Right renal pelvis (tissue), 4 donors: Measurements from ENCODE around the gene CCR3. TPM values are rescaled to one million over a fixed set of nuclear protein-coding genes. Genes with fewer than 3 reads are reported as not detected.
A peak's percentile ranks its signal among the peaks of the same experiment; 100 is the strongest.

ENCODE experiments used
- DNase-seq, 4 donors: peaks; one replicate each; pipeline ENCODE4 v3.0.0-alpha.2; 2013; ENCODE audit warnings: low read depth in 4 of 4, low spot score in 3 of 4, missing footprints in 1 of 4
- polyA plus RNA-seq, 4 donors: library from polyadenylated mRNA; unstranded; fragments of 120-200 nt; gene quantifications; one replicate each; pipeline ENCODE4 v1.2.1, GENCODE V29; 2013; ENCODE audit not compliant: insufficient read length in 4 of 4

CCR3 gene
- polyA plus RNA-seq, 4 donors, result not detected

DNA sequence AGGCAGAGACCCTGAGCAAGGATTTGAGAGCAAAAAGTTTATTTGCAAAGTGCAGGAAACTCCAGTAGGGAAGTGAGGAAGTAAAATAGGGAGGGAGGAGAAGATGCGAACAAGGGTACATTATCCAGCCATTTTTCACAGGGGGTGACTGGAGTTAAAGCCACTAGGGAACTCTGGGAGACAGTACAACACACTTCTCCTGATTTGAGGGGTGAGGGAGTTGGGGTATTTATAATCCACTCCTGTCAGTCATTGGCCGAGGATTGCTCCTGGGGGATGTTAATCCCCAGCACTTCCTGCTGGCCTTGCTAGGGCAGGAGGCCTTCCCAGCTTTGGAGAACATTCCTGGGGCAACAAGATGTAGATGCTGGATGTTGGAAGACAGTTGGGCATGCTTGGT, 28.2 kb downstream of the CCR3 start:
- DNase-seq, result no peak

DNA sequence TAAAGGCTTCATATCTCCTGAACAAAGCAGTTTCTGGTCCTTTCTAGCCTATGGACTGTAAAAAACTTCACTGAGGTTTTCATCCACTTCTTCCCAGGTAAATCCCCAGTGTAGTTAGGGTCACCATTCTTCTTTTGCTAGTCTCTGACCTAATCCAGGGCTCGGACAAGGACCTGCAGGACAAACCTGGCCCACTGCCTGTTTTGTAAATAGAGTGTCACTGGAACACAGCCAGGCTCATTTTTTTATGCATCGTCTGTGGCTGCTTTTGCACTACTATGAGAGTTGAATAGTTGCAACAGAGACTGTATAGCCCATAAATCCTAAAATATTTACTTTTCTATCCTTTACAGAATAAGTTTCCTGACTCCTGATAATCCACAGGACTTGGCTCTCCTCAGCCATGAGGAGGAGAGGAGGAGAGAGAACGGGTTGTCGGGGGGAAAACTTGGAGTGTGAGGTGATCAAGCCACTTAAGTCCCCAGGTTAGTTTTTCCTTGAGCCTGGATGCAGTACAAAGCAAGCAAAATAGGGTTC, 29.0 kb downstream of the CCR3 start:
- DNase-seq, result no peak

DNA sequence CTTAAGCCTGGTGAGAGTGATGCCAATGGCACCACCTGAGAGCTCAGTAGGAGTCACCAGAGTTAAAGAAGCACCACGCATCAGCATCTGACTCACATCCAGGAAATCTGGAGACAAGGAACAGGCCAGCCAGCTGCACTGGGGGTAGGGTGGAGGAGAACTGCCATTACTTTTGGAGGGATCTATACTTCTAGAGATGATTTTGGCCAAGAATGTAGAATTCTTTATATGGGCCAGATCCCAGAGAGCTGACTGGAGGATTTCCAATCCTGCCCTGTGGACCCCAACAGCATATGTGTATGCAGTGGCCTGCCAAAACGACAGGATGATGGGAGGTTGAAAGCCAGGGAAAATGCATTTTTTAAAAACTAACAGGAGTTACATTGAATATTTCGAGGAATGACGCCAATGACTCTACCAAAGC, 29.8 kb downstream of the CCR3 start:
- no peak for DNase-seq

DNA sequence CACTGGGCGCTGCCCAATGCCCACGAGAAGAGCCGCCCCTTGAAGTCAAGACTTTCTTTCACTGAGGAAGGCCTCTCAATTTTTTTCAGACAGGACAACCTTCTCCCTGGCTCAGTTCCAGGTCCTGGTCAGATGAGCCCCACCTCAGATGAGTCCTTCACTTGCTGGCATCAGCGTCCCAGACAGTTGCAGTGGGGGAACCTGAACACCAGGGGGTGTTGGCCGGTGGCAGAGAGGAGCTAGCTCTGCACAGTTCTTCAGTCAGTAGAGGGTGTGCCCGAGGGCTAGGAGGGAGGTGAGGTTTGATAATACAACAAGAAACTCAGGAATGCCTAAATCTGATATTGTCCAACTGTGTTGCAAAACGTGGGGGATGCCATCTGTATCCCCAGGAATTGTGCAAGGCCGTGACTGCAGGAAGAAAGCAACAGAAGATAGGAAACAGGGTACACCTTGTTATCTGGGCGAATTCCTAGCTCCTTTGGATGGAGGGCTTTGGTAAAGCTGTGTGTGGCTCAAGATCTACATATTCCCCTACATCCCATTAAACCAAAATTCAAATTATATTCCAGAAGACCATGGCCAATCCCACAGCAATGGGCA, 34.3 kb downstream of the CCR3 start:
- DNase-seq, result no peak

DNA sequence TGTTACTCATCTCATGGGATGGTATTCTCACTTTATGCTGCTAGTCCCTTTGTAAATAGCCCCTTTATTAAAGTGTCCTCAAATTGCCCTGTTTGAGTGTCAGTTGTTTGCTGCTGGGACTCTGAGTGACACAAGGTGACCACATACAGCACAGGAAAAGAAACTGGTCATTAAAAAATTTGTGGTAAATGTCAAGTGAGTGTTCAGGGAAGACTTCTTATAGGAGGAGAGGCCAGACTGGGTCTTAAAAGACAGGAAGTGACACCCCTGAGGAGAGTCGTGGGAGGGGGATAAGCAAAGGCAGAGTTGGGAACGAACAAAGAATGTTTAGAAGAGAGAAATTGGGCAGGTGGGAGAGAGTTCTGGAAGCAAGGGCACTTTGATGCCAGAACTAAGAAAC, 35.2 kb downstream of the CCR3 start:
- no peak for DNase-seq

DNA sequence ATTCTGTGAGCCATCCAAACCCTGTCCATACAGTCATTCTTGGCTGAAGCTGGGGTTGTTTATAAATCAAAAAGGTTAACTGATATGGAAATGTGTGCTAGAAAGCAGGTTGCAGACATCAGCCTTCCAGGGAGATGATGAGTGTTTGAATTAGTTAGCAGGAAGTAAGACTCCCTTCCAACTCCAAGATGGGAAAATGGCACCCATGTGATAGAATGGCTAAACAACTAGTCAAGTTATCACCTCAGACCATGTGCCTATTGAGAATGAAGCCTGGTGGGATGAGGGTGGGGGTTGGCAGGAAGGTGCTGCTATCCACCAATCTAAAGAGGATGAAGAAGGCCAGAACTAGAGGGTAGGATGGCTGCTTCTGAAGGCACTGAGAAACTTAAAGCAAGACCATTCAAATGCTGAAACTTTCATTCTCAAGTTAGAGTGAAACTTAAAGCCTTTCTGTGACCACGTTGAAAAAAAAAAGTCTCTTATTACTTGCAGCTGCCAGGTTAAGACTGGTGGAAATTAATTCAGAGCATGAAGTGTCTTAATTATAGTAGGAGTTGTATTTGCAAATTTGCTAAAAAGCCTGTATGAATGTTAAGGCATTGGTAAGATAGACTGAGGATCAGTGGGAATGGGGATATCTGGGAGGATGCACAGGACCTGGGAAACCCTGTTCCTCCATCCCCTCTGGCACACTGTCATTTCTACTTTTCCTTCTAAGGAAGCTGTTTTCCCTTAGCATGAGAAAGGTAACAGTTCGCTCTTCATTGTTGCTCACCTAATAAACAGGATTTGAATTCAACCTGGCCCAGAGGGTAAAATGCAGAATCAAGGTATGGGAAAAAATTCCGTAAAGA, 36.8 kb downstream of the CCR3 start:
- DNase-seq, result no peak

DNA sequence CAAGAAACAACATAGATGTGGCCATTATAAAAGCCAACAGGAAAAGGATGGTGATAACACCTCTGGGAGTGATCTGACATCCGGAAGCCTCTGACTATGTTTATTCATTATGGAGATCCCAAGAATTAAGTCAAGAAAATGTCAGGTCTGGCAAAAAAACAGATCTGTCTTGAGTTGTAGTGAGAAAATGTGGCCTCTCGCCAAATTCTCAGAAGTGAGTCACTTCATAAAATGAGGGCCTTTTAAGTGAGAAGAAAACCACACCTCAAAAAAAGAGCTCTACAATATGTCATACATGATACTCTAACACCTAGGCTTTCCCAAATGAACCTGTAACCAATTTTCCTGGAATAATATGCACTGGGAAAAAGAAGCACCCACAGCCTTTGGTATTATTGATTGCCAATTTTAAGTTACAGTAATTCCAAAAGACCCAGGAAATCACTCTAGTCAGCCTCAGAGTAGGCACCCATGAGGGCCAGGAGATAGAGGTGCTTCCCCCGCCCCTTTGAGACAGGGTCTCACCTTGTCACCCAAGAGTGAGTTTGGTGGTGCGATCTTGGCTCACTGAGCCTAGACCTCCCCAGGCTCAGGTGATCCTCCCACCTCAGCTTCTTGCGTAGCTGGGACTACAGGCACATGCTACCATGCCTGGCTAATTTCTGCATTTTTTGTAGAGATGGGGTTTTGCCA, 38.0 kb downstream of the CCR3 start:
- no peak for DNase-seq

DNA sequence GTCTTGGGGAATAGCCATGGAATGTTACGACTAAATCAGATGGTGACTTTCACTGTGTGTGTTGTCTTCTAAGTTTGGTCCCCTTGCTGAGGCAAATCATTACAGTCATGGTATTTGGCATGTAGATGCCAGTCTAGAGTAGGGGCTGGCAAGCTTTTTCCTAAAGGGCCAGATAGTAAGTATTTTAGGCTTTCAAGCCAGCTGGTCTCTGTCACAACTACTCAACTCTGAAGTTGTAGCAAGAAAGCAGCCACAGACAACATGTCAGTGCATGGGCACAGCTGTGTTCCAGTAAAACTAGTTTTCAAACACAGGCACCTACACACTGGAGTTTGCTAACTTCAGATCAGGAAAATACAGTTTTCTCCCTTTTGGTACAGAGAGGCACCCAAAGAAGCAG, 39.3 kb downstream of the CCR3 start:
- DNase-seq, result peak in 1 of 4 donors; percentile 3

DNA sequence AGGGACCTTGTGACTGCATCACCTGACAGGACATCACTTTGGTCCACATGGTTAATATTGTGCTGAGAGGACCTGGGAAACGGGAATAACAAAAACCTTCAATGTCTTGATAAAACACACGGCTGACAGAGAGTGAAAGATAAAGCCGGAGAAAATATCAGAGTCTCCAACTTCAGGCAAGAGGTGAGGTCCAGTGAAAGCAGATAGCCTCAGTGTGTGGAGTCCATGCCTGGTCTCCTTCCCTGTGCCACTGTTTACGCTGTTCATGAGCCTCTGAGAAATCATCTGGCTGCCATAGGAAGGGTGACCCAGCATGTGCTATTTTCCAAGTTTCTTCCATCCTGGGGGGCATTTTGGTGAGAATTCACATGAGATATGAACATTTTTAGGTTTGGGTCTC, 39.8 kb downstream of the CCR3 start:
- no peak for DNase-seq

DNA sequence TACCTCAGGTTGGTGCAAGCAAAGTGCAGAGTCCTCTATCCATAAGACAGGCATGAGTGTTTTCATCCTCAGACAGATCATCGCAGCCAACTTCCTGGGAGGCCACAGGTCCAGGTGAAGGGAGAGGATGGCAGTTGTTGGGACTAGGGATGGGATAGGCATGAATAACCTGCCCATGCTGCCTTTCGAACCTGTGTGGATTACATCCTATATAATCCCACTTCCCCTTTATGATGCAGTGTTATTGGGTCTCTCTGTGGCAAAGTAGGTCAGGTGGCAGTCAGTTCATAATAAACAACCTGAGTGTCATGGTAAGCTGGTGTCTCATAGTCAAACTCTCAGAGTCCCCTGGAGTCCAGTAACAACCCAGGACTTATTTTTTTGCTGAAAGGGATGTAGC, 40.4 kb downstream of the CCR3 start:
- DNase-seq, result no peak

DNA sequence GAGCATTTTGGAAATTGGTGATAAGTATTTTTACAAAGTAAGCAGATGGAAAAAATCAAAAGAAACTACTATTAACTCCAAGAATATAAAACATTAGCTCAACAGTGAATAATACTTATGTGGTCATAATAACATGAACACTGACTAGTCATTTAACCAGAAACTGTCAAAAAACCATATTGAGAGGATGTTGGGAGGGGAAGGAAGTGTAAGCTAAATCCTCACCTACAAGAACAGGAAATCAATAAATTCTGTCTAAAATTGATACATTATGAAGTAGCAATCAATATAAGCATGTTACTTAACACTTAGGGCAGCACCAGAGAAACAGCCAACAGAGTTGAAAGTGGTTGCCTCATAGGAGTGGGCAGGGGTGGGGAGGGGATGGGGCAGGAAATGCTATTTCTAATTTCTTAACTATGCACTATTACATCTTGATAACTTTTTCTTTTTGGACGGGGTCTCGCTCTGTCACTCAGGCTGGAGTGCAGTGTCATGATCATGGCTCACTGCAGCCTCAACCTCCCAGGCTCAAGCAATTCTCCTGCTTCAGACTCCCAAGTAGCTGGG, 41.7 kb downstream of the CCR3 start:
- DNase-seq, result no peak

DNA sequence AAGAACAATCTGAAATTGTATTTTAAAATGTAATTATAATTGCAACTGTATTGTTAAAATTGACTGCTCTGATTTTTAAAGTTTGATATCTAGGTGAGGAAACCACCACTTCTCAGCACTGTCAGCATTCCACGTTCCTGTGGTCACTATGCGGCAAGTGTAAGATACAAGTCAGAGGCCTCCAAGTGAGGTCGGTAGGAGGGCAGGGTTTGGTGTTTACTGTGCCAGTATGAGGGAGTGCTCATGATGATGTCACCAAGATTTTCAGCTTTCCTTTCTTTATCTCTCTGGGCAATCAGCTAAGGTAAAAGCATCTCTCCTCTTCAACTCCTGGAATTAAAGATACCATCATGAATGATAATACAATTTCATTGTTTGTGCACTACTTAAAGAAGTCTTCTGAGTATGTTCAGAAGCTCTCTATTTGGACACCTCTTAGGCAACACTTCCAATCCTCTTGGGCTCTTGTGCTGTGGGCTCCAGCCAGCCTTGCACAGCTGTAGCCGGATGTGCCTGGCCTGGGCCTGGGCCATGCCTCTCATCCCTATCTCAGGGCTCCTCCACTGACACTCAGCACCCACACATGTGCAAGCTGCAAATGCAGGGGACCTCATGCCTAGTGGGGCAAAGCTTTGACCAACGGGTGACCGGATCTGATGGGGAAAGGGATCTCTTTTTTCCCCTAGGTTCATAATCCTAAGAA, 42.9 kb downstream of the CCR3 start:
- no peak for DNase-seq

DNA sequence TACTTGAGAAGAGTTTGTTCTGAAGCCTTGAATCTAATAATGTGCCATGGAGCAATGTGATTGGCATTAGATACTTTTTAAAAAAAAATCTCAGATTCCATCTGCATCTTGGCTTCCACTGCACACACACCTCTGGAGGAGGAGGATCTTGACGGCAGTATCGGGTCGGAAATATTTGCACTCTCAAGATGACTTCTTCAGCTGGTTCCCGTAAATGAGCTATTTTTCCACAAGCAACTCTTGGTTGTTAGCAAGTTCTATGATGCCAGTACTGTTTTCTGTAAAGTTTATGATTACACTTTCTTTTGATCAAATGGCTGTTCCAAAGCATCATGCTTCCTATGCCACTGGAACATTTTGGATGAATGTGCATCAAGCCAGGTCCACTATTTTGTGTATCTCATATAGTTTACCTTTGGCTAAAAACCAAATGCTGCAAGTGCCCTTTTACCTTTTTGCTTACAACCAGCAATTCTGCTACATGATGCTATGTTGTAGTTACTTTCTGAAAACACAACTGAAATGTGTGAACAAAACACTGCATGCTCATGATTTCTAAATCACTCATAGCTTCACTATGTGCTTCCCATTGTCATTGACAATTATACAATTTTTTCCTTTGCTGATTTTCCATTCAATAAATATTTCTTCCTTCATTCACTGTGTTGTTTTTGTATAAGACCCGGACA, 43.8 kb downstream of the CCR3 start:
- no peak for DNase-seq

DNA sequence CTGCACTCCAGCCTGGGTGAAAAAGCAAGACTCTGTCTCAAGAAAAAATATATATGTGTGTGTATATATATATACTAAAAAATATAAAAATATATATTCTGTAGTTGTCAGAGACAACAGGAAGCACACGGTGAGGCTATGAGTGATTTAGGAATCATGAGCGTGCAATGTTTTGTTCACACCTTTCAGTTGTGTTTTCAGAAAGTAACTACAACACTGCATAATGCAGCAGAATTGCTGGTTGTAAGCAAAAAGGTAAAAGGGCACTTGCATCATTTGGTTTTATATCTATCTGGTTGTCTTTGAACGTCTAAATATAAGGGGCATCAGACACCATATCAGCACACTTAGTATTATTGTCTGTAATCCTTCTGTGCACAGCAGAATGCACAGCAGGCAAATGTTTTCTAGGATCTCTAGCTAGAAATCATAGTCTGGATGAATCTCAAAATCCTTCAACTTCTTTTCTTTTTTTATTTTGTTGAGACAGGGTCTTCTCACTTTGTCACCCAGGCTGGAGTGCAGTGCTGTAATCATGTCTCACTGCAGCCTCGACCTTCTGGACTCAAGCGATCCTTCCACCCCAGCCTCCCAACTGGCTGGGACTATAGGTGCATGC, 44.8 kb downstream of the CCR3 start:
- no peak for DNase-seq

DNA sequence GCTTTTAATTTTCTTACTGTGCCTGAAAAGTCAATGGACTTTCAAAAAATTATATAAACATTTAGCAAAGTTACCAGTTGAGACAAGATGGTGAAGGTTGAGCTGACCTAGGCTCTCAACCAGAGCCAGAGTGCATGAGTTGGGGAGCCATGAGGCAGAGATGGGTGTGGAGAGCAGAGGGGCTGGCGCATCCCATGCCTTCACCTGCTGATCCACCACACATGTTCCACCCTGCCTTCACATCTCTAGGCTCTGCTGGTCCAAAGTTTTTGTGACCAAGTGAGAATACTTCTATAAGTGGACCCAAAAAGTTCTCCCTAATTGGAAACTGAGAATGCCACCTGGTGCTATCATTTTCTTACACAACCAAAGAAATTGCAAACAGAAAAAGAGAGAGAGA, 47.3 kb downstream of the CCR3 start:
- no peak for DNase-seq

DNA sequence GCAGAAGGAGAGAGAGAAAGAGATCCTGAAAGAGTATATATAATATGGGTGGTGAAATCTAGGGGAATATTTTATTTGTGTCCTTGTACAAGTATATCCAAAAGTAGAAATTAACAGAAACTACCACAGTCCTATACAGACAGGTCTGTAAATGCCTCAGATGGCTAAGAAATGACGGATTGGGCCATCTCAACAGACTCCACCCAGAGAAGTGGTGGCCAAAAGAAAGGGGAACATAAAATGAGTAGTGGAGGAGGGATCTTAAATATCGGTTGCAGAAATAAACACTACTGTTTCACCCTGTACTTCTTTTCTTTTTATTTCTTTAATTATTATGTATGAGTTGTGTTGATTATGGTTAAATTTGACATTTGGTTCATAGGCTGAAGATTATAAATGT, 47.7 kb downstream of the CCR3 start:
- DNase-seq, result no peak

DNA sequence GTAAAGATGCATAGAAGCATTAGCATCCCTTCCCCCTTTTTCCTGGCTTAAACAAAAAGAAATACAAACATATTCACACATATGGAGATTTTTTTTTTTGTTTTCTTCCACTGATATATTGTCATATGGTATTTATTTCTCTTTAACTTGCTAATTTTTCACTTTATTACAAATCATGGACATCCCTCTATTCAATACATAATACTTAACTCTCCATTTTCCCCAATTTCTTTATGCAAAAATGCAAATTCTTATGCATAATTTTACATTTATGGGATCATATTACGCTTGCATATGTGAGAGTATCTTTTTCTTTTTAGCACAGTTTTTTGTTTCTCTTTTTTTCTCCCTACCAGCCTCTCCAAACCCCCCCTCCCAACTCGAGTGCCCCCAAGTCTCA, 48.8 kb downstream of the CCR3 start:
- DNase-seq, result no peak

DNA sequence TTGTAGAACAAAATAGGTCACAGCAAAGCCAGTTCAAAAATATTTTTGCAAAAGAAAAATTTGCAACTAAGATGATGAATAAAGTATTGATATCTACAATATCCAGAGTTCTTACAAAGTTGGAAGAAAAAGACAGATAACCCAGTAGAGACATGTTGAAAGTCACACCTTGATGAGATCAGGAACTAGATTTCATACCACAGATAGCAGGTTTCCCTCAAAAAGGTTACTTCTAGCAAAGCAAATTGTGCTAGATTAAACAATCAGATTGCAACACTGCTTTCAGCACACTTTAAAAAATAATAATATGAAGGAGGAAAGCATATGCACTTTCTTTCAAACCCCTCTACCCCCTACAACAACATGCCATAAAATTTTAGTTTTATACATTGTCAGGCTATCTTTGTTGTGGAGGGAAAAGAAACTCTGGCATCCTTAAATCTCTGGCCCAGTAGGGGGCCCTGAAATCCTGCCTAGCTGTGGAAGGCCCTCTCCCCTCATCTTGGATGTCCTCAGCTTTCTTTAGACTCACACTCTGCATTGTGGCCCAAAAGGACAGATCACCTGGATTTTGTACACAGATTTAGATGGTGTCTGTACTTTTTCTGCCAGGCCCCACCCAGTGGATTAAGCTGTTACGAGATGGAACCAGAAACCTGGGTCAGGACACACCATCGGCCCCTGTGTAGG, 50.9 kb downstream of the CCR3 start:
- DNase-seq, result no peak
